ENCODE results near the gene ADORA1. TPM values are rescaled to one million over a fixed set of nuclear protein-coding genes. Genes with fewer than 3 reads are reported as not detected.

Gene ADORA1
- total RNA-seq, 1 donor from 2014 or later = 4.1 TPM

DNA sequence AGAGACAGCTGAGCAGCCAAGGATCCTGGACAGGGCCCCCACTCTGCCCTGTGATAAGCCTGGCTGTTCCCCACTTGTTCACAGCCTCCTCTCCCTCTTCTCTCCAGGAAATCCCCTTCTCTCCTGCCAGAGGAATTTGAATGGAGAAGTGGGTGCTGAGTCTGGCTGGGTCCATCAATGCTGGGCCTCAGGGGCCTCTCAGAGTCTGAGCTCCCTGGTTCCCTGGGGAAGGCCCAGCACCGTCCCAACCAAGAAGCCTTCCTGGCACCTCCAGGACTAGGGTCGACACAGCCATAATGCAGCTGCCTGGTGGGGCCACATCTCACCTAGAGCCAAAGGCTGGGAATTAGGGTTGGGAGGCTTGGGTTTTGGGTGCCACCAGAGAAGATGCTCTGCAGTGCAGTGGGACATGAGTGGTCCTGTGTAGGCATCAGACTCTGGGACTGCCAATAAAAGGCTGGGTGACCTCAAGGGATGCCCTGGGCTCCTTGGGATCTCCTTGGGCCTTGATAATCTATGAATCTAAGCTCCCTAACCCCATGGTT, 45.6 kb downstream of the ADORA1 start:
- Histone ChIP-seq H3K27me3 (ENCODE audit: low read depth) (no peaks in the 10 kb centered on the region), H3K4me3 (no peak overlapping the region), H3K4me1 (peaks cover 21% of the 10 kb centered on the region), H3K36me3 (no peaks in the 10 kb centered on the region), H3K9me3 (no peaks in the 10 kb centered on the region), H3K27ac (no peak overlapping the region)
- no peak for ATAC-seq
- intact Hi-C loops (cut with DNase I) = no loop called here
- TF ChIP-seq, protein P1, sequence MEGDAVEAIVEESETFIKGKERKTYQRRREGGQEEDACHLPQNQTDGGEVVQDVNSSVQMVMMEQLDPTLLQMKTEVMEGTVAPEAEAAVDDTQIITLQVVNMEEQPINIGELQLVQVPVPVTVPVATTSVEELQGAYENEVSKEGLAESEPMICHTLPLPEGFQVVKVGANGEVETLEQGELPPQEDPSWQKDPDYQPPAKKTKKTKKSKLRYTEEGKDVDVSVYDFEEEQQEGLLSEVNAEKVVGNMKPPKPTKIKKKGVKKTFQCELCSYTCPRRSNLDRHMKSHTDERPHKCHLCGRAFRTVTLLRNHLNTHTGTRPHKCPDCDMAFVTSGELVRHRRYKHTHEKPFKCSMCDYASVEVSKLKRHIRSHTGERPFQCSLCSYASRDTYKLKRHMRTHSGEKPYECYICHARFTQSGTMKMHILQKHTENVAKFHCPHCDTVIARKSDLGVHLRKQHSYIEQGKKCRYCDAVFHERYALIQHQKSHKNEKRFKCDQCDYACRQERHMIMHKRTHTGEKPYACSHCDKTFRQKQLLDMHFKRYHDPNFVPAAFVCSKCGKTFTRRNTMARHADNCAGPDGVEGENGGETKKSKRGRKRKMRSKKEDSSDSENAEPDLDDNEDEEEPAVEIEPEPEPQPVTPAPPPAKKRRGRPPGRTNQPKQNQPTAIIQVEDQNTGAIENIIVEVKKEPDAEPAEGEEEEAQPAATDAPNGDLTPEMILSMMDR (IDR thresholded peaks at IDR 0.05) = no peak
- no peak for DNase-seq

DNA sequence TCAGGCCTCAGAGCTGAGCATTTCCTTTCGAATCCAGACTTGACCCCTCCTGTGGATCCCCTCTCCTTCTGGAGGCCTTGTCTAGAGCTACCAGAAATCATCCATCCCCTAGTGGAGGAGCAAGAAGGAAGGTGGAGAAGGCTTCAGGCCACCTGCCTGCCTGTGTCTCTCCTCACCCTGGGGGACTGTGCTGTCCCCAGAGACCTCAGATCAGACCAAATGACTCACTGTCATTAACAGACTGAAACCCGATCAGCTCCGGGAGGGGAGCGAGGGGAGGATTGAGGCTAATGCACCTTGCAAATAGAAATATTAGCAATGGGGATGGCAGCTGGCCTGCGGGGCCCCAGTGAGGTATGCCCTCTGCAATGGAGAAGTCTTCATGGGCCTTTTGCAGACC, 46.0 kb downstream of the ADORA1 start:
- DNase-seq (no peak), ATAC-seq (no peak)
- TF ChIP-seq, protein P1 (IDR thresholded peaks at IDR 0.05) = no peak
- Histone ChIP-seq H3K9me3 (no peaks in the 10 kb centered on the region), H3K36me3 (no peaks in the 10 kb centered on the region), H3K27ac (no peak overlapping the region), H3K27me3 (ENCODE audit: low read depth) (no peaks in the 10 kb centered on the region), H3K4me3 (no peak overlapping the region), H3K4me1 (peaks cover 21% of the 10 kb centered on the region)
- intact Hi-C loops (cut with DNase I) = no loop called here

DNA sequence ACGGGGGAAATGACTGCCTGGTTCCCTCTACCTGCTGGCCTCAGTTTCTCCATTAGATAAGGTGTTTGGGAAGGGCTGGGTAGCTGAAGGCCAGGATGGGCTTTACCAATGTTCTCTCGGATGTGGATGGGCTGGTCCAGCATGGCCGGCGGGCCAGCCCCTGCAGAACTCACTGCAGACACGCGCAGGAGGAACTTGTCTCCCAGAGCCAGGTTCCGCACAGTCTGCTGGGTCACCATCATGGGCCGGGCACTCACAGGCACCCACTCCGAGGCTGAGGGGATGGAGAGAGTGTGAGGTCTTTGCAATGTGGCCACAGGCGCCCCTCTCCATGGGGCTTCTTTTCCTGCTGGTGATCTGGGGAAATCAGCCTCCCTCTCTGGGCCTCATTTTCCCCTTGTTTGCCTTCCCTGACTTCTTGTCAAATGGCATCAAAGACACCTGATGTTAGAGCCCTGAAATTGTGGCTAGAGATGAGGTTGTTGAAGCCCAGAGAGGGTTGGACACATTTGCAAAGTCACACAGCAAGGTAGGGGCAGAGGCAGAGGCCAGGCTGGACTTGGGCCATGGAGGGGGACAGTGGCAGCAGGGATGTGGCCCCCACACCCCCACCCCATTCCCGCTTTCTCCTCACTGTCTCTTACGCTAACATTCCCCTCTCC, 46.9 kb downstream of the ADORA1 start:
- H3K9me3 ChIP-seq = no peaks in the 10 kb centered on the region
- H3K4me3 ChIP-seq = no peak overlapping the region
- H3K36me3 ChIP-seq = no peaks in the 10 kb centered on the region
- H3K27me3 ChIP-seq (ENCODE audit: low read depth) = no peaks in the 10 kb centered on the region
- DNase-seq (no peak), ATAC-seq (no peak)
- intact Hi-C loops (cut with DNase I) = no loop called here
- TF ChIP-seq, protein P1 (IDR thresholded peaks at IDR 0.05) = no peak
- H3K27ac ChIP-seq = no peak overlapping the region
- H3K4me1 ChIP-seq = peaks cover 21% of the 10 kb centered on the region

DNA sequence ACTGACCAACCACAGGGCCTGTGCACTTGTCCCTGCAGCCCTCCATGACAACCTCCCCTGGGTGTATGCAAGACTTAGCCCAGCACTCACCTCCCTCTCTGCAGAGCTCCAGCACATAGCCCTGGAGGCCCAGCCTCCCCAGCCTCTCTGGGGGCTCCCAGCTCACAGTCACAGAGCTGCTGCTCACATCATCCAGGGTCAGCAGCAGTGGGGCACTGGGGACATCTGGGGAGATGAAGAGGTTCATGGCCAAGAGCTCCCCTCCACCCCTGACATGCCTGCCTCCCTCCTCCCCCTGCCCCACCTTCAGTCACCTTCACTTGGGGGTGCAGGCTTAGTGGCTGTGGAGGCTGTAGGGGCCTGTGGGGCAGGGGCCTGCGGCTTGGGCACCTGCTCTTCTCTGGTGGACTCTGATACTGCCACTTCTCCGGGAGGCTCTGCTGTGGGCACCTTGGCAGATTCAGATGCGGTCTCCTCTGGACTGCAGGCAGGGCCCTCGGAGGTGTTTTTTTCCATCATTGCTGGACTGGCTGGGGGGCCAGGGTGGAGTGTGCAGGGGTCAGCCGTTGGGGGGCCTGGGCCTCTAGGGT, 47.8 kb downstream of the ADORA1 start, which contains the start of gene MYBPH:
MYBPH (minus strand) TSS at position 590 of the 590 bp plus-strand sequence; CDS start at position 519, 71 bp downstream.
- no peak for DNase-seq
- Histone ChIP-seq H3K9me3 (no peaks in the 10 kb centered on the region), H3K27ac (no peak within 1 kb of the TSS), H3K36me3 (no peaks in the 10 kb centered on the region), H3K4me3 (no peak within 1 kb of the TSS), H3K27me3 (ENCODE audit: low read depth) (no peaks in the 10 kb centered on the region), H3K4me1 (peaks cover 21% of the 10 kb centered on the region)
- TF ChIP-seq, protein P1 (IDR thresholded peaks at IDR 0.05) = no peak
- intact Hi-C loops (cut with DNase I) = no loop called here
- ATAC-seq = no peak

DNA sequence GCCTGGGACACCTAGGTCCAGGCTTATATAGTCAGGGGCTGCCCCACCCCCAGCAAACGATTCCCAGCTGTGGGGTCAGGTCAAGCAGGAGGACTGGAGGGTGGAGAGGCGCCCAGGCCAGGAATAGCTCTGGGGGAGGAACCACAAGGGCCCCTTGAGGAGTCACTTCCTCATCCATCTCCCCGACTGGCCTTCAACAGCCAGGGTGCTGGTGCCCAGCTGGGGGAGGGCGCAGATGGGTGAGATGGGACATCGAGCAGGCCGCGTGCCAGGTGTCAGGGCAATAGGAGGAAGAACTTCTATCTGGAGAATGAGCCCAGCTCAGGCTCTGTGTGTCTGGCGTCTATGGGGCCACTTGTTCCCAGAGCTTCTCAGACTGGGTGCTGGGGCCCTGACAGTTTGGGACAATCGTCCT, 48.3 kb downstream of the ADORA1 start:
- no peak overlapping the region for H3K4me3 ChIP-seq
- H3K4me1 ChIP-seq = peaks cover 21% of the 10 kb centered on the region
- H3K27me3 ChIP-seq (ENCODE audit: low read depth) = no peaks in the 10 kb centered on the region
- intact Hi-C loops (cut with DNase I) = no loop called here
- TF ChIP-seq, protein P1 (IDR thresholded peaks at IDR 0.05) = no peak
- no peaks in the 10 kb centered on the region for H3K9me3 ChIP-seq
- ATAC-seq (peak; percentile 30 to 56), DNase-seq (no peak)
- H3K36me3 ChIP-seq = no peaks in the 10 kb centered on the region
- H3K27ac ChIP-seq = no peak overlapping the region

All from lower lobe of right lung (tissue), 2 donors.